Right ventricle myocardium inferior (tissue), 1 donor: ENCODE measurements around the gene TRPM7. TPM values are rescaled to one million over a fixed set of nuclear protein-coding genes. Genes with fewer than 3 reads are reported as not detected.
A peak's percentile ranks its signal among the peaks of the same experiment; 100 is the strongest.
"Not testable (repeated sequence)": the region's sequence is repeated elsewhere in the genome, so short reads cannot be mapped to it uniquely, and the experiment has no call there.

Experiments used
- ATAC-seq: fragments of 200-7000 bp; cut with Tn5 transposase; one replicate; pipeline ENCODE4 v1.9.1; 2020; ENCODE audit warnings: mild to moderate bottlenecking, moderate library complexity
- DNase-seq: peaks from one replicate; pipeline ENCODE4 v3.0.0; 2021; ENCODE audit errors: missing footprints
- intact Hi-C: fragments of 100-400 bp; cut with DNase I; formaldehyde crosslinking; loops from one replicate; pipeline ENCODE4 v1.11.0; 2022
- long read RNA-seq: library from polyadenylated mRNA; unstranded; transcript quantifications from one replicate; pipeline ENCODE4 v2.0.0, GENCODE V29; 2021
- total RNA-seq: library from RNA; stranded (reverse); fragmentation: NEBNext Ultra II Directional; extraction: Animal tissue kit (Norgen Biotek cat#: 25700); gene quantifications from one replicate; pipeline ENCODE4 v1.2.1, GENCODE V29; 2021
- donor health status: DM: no; HTN: yes; CAD: no; lungs with severe emphysema.

Gene TRPM7
- 28.5 TPM for total RNA-seq
- long read RNA-seq, partial matches to known transcripts: 2 of 2 reads
- long read RNA-seq, other reads (novel, unspliced or antisense): 0 of 2 reads

- intact Hi-C loops: loop anchor here (1.0 to 2.0 kb wide), 2 partner anchors 24 to 78 kb away; partner anchors contain the start of gene SPPL2A
- DNase-seq (peak; percentile 95), ATAC-seq (peak; percentile 96)
These were observed at the start of gene TRPM7 for GRCh38 chr15:50686469-50687301. TSS of gene TRPM7 (minus strand) at chr15:50686797. CDS start at chr15:50686533, 264 bp downstream.

DNA sequence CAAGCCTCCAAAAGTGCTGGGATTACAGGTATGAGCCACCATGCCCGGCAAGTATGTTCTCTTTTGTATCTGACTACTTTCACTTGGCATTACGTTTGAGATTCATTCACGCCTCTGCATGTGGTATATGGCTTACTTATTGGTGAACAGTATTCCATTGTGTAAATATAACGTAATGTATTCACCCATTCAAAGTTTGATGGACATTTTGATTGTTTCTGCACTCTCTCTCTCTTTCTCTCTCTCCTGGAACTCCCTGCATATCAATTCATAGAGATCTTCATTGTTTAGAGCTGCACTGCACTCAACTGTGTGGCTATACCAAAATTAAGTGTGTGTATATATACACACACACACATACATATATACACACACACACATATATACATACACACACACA lies 48.6 kb upstream of the TRPM7 start:
- no peak for ATAC-seq
- DNase-seq: no peak
- intact Hi-C loops: no loop called here

DNA sequence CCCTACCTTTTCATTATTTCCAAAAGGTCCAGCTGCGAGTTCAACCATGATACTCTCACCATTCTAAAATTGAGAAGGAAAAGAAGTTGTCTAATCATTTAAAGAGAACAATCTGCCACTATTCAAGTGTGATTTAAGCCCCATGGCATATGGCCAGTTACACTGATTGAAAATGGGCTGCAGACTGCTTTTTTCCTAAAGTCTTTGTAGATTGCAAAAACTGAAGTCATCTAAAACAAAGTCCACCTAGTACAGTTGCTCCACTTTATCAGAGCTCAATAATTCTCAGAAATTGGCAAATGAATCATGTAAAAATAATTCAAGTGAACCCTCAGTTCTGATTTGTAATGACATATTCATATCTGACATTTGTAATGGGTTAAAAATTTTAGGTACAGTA lies 39.7 kb upstream of the TRPM7 start:
- intact Hi-C loops: no loop called here
- no peak for ATAC-seq

GRCh38 chr15:50718700-50719125 lies 32.1 kb upstream of the TRPM7 start:
- no peak for DNase-seq
- intact Hi-C loops: no loop called here
- no peak for ATAC-seq

More for the DNA sequence above, 39.7 kb upstream of the TRPM7 start:
- DNase-seq: no peak

DNA sequence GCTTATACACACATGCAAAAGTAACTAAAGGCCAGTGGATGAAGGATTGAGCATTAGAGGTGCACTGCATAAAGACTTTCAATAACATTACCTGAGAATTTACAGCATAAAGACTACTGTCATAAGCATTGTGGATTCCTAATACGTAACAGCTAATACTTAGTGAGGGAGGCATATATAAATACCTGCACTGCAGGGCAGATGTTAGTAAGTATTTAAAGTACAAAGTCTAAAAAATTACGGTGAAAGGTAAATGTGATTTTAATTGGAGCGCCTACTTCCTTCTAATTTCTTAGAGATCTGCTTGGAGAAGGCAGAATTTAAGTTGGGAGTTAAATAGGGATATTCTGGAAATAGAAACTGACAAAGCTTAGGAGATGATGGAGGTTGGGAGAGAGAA lies 25.4 kb upstream of the TRPM7 start:
- ATAC-seq (no peak), DNase-seq (no peak)
- intact Hi-C loops: loop anchor here (5.0 kb wide), 2 partner anchors 35 to 55 kb away; partner anchors contain the start of gene SPPL2A

DNA sequence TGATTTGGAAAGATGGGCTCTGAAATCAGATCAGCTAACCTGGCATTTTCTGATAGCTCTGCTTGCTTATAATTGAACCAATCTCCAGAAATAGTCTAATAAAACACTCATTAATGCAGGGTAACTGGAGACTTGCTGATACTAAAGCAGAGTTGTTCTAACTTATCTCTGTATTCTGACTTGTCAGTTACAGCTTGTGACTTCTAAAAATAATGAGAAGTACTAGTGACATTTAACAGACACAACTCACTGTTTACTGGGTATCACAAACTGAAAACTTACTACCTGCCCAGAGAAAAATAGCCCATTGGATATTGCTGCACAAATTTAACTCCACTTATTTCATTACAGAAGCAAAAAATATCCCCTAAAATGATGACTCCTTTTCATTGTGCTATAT lies 24.0 kb upstream of the TRPM7 start:
- DNase-seq (no peak), ATAC-seq (peak; percentile 81)
- intact Hi-C loops: loop anchor here (1.0 to 5.0 kb wide), 3 partner anchors 24 to 57 kb away; partner anchors contain the start of genes SPPL2A and TRPM7

DNA sequence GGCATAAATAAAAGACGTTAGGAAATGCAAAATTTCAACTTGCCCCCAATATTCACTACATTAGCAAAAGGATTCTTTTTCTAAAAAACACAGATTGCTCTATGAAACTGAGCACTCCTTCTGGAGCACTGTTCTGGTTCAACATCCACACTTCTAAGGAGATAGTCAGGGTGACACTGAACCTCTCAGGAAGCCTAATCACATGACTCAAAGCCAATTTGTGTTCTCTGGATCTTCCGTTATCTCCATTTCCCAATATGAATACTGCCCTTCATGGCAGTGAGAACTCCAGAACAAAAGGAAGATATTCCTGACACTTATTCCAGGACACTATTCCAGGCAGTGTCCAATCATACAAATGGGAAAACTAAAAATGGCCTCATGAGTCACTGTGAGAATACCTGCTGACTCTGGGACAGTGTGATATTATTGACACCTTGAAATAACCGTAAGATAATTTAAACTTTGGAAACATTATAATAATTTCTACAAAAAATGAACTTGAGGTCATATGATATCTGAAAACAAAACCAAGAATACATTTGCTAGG lies 21.4 kb upstream of the TRPM7 start:
- DNase-seq (no peak), ATAC-seq (no peak)
- intact Hi-C loops: no loop called here

GRCh38 chr15:50702762-50703334 lies 16.3 kb upstream of the TRPM7 start:
- DNase-seq: no peak
- intact Hi-C loops: no loop called here
- no peak for ATAC-seq

DNA sequence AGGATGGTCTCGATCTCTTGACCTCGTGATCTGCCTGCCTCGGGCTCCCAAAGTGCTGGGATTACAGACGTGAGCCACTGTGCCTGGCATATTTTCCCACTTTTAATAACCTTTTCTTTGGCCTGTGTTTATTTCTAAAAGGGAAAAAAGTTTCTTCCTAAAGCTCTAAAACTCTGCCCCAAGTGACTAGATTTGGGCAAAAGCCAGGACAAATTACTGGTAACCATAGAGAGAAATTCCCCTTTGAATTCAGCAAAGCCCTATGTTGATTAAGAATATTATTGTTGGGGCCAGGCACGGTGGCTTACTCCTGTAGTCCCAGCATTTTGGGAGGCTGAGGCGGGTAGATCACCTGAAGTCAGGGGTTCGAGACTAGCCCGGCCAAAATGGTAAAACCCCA lies 11.5 kb upstream of the TRPM7 start:
- ATAC-seq (no peak), DNase-seq (no peak)
- intact Hi-C loops: no loop called here

DNA sequence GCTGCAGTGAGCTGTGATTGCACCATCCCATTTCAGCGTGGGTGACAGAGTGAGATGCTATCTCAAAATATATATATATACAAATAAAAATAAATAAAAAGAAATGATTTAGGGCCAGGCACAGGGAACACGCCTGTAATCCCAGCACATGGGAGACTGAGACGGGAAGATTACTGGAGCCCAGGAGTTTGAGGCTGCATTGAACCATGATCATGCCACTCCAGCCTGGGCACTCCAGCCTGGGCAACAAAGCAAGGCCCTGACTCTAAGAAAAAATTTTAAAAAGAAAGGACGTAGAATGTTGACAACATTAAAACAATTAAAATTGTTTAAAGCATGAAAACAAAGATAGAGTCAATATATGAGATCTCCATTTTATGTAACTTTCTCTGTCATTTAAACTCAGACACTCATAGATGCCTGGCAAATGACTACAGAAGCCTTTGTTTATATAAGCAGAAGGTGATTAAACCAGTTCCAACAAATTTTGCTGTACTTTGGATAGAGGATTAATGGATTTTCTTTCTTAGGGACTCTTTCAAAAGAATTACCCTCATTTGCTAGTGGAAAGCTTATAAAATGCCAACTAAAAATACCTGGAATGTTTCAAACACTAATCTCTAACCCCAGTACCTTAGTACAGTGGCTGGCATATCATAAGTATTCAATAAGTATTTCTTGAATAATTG lies 10.7 kb upstream of the TRPM7 start:
- no peak for ATAC-seq
- intact Hi-C loops: no loop called here
- no peak for DNase-seq

DNA sequence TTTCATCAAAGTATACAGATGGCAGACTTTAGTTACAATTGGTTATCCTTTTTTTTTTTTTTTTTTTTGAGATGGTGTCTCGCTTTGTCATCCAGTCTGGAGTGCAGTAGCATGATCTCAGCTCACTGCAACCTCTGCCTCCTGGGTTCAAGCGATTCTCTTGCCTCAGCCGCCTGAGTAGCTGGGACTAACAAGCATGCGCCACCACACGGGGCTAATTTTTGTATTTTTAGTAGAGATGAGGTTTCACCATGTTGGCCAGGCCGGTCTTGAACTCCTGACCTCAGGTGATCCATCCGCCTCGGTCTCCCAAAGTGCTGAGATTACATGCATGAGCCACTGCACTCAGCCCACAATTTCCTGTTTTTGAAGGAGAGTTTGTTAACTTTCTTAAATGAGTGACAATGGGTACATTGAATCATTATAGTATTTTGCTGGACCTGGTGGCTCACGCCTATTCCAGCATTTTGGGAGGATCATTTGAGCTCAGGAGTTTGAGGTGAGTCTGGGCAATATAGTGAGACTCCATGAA lies 8.1 kb upstream of the TRPM7 start:
- ATAC-seq, intact Hi-C loops, DNase-seq: not testable (repeated sequence)

GRCh38 chr15:50687302-50687902 lies 805 bp upstream of the TRPM7 start:
- intact Hi-C loops: loop anchor here (2.0 kb wide), 1 partner anchor 77 kb away; the partner anchor contains the start of gene SPPL2A
- ATAC-seq (no peak), DNase-seq (no peak)

DNA sequence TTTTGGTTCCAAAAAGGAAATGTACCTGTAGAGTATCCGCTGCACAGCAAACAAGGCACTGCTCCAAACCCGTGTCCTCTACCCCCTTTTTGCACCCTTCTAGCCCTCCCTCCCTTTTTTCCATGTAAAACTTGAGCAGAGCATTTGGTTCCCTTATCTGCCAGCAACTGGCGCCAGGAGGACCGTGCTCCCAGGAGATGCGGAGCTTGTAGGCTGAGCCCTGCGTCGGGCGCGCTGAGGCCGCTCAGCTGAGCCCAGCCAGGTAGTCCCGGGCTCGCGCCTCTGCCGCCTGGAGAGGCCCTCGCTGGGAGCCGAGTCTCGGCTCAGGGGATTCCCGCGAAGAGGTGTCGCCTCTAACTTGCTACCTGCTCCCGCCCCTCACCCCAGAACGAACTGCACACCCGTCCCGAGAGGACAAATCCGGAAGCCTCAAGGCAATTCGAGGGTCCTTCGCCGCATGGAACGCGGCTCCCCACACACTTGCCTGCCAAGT lies 575 bp downstream of the TRPM7 start:
- peak; percentile 78 for ATAC-seq
- intact Hi-C loops: loop anchor here (1.0 to 2.0 kb wide), 2 partner anchors 24 to 79 kb away; partner anchors contain the start of gene SPPL2A
- peak; percentile 90 for DNase-seq

DNA sequence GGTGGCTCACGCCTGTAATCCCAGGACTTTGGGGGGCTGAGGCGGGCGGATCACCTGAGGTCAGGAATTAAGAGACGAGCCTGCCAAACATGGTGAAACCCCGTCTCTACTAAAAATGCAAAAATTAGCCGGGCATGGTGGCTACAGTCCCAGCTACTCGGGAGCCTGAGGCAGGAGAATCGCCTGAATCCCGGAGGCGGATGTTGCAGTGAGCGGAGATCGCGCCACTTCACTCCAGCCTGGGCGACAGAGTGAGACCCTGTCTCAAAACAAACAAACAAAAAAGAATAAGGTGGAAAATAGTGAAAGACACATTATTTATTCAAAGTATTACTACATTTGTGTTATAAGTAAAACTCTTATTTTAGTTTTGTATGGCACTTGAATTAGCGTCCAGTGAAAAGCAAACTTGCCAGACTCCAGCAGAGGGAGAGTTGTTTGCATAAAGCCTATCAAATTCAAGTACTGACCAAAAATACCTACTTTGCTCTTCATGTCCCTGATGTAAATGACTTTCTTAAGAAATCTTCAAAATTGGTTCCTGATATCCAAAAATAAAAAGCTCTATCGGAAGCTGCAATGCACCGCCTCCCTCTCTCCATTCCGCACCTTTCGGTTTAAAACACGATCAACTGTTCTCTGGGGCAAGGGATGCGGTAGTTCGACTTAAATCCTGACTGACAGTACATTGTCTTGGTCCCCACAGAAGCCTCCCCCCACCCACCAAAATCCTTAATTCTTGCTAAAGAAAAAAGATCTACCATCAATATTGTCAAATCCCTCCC lies 1.2 kb downstream of the TRPM7 start:
- no peak for ATAC-seq
- intact Hi-C loops: no loop called here
- DNase-seq: no peak

DNA sequence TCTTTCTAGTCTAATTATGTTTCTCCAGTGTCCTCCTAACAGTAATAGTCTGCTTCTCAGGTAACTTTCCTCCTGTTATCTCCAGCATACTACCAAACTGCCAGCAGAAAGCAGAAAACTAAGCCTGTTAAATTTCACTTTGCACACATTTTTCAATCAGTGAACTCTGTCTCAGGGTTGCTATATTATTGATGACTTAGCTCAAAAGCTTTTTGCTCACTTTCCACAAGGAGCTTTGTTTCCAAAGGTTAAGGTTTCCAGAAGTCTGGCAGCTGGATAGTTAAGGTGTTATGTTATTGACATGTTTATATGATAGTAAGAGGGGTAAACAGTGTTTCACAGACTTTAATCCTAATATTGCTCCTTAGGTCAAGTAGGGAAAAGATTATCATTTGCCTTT lies 5.1 kb downstream of the TRPM7 start:
- no peak for DNase-seq
- ATAC-seq: no peak
- intact Hi-C loops: no loop called here

- peak; percentile 39 for ATAC-seq
- DNase-seq: no peak
- intact Hi-C loops: loop anchor here (5.0 to 10.0 kb wide), 2 partner anchors 35 to 228 kb away; partner anchors contain the start of gene AP4E1
These were observed 9.7 kb downstream of the TRPM7 start for GRCh38 chr15:50676799-50677483.
